GM23338 (cell line): ENCODE data around the gene IFITM1. TPM values are rescaled to one million over a fixed set of nuclear protein-coding genes. Genes with fewer than 3 reads are reported as not detected.
A peak's percentile ranks its signal among the peaks of the same experiment; 100 is the strongest.

Experiments
- ATAC-seq: fragments of 200-7000 bp; cut with Tn5 transposase; 3 replicates; pipeline ENCODE4 v1.9.1; 2020
- DNase-seq: peaks from one replicate; pipeline ENCODE4 v3.0.0-alpha.2; 2015; ENCODE audit warnings: low spot score
- H2AFZ ChIP-seq: fragments of 200-600 bp; sonication (generic); 2 replicates; pipeline ENCODE4 v1.8.0; 2016; ENCODE audit warnings: antibody characterized with exemption, mild to moderate bottlenecking, moderate library complexity
- H3F3A ChIP-seq: fragments of 200-600 bp; sonication (generic); replicated peaks from 2 replicates; pipeline ENCODE4 v1.8.0; 2017; ENCODE audit warnings: antibody characterized with exemption, mixed run types, low read depth
- H3K27ac ChIP-seq: fragments of 200-600 bp; sonication (generic); 2 replicates; pipeline ENCODE4 v1.6.1; 2016; ENCODE audit warnings: low read depth
- H3K27me3 ChIP-seq: fragments of 200-600 bp; sonication (generic); 2 replicates; pipeline ENCODE4 v1.8.0; 2016; ENCODE audit warnings: mild to moderate bottlenecking, mixed run types, moderate library complexity; ENCODE audit not compliant: insufficient read depth
- H3K36me3 ChIP-seq: fragments of 200-600 bp; sonication (generic); 2 replicates; pipeline ENCODE4 v1.8.0; 2016; ENCODE audit warnings: mild to moderate bottlenecking; ENCODE audit not compliant: insufficient read depth
- H3K4me1 ChIP-seq: fragments of 200-600 bp; sonication (generic); 2 replicates; pipeline ENCODE4 v1.8.0; 2016; ENCODE audit warnings: mild to moderate bottlenecking, moderate library complexity; ENCODE audit not compliant: insufficient read depth
- H3K4me2 ChIP-seq: fragments of 200-600 bp; sonication (generic); 2 replicates; pipeline ENCODE4 v1.7.1; 2017; ENCODE audit warnings: mixed run types
- H3K4me3 ChIP-seq: fragments of 200-600 bp; sonication (generic); 2 replicates; pipeline ENCODE4 v1.6.1; 2016; ENCODE audit warnings: mixed run types
- H3K79me2 ChIP-seq: fragments of 200-600 bp; sonication (generic); replicated peaks from 2 replicates; pipeline ENCODE4 v1.8.0; 2017; ENCODE audit warnings: mild to moderate bottlenecking; ENCODE audit not compliant: insufficient read depth
- H3K9me2 ChIP-seq: fragments of 200-600 bp; sonication (generic); 2 replicates; pipeline ENCODE4 v1.8.0; 2017; ENCODE audit not compliant: insufficient read depth
- H4K20me1 ChIP-seq: fragments of 200-600 bp; sonication (generic); replicated peaks from 2 replicates; pipeline ENCODE4 v1.8.0; 2017; ENCODE audit warnings: mild to moderate bottlenecking; ENCODE audit not compliant: insufficient read depth
- H3K27ac Mint-ChIP-seq: 2 replicates; pipeline ENCODE4 v1.8.0; 2020; ENCODE audit warnings: inconsistent platforms, mild to moderate bottlenecking, moderate library complexity, mixed read lengths
- H3K27me3 Mint-ChIP-seq: 3 replicates; pipeline ENCODE4 v1.8.0; 2022; ENCODE audit warnings: low read depth, mild to moderate bottlenecking, moderate library complexity, mixed read lengths, inconsistent platforms; ENCODE audit not compliant: insufficient read depth, poor library complexity
- H3K36me3 Mint-ChIP-seq: 3 replicates; pipeline ENCODE4 v1.8.0; 2021; ENCODE audit warnings: low read depth, mild to moderate bottlenecking, inconsistent platforms, moderate library complexity, mixed read lengths
- H3K4me1 Mint-ChIP-seq: 3 replicates; pipeline ENCODE4 v1.8.0; 2020; ENCODE audit warnings: mild to moderate bottlenecking, inconsistent platforms, mixed read lengths
- H3K4me3 Mint-ChIP-seq: 3 replicates; pipeline ENCODE4 v1.8.0; 2021; ENCODE audit warnings: moderate library complexity, mild to moderate bottlenecking, inconsistent platforms, mixed read lengths
- H3K9me3 Mint-ChIP-seq: 3 replicates; pipeline ENCODE4 v1.8.0; 2020; ENCODE audit warnings: moderate library complexity, mild to moderate bottlenecking, inconsistent platforms, mixed read lengths
- CREB1 ChIP-seq: fragments of 250-450 bp; sonication (Bioruptor Pico); IDR thresholded peaks from 2 replicates; pipeline ENCODE4 v1.5.0; 2020; ENCODE audit warnings: low read depth, mild to moderate bottlenecking, moderate library complexity
- ETS1 ChIP-seq: IDR thresholded peaks from 2 replicates; pipeline ENCODE4 v1.6.1; 2016; ENCODE audit warnings: antibody characterized with exemption
- EZH2 ChIP-seq: fragments of 200-600 bp; sonication (generic); IDR thresholded peaks from one replicate; pipeline ENCODE4 v1.8.0; 2017; ENCODE audit warnings: antibody characterized with exemption, mild to moderate bottlenecking, low read depth; ENCODE audit not compliant: unreplicated experiment
- ZNF331 ChIP-seq: fragments of 250-450 bp; sonication (Bioruptor Pico); IDR thresholded peaks from 2 replicates; pipeline ENCODE4 v1.5.0; 2020; ENCODE audit warnings: low read depth, mild to moderate bottlenecking, moderate library complexity
- ZNF462 ChIP-seq: fragments of 250-450 bp; sonication (Bioruptor Pico); IDR thresholded peaks from 2 replicates; pipeline ENCODE4 v1.5.0; 2020; ENCODE audit warnings: mild to moderate bottlenecking, moderate library complexity
- polyA plus RNA-seq: library from polyadenylated mRNA; unstranded; fragments of >200 nt; fragmentation: Nextera tagmentation; extraction: Ambion mirVana; gene quantifications from 2 replicates; pipeline ENCODE4 v1.2.1, GENCODE V29; 2016
- total RNA-seq: library from RNA; depleted of rRNA; stranded (reverse); fragments of >200 nt; shearing (Covaris generic); gene quantifications from 2 replicates; pipeline ENCODE4 v1.2.3, GENCODE V29; 2014

Gene IFITM1
- total and polyA plus RNA-seq, 2 experiments from 2014 or later: 396 to 1,194 TPM

- no peak for DNase-seq
- Mint-ChIP-seq H3K4me3 (no peak overlapping the region; the same call in 2 of the 3 replicates), H3K27ac (0 out of 2 replicates have a peak overlapping the region, but pooled peaks have one; percentile 16), H3K9me3 (peaks cover 7% of the 10 kb centered on the region; the same call in 2 of the 3 replicates), H3K4me1 (peaks cover 22% of the 10 kb centered on the region), H3K36me3 (peaks cover 8% of the 10 kb centered on the region; the same call in 1 of the 3 replicates), H3K27me3 (peaks cover 11% of the 10 kb centered on the region)
- H2AFZ ChIP-seq: no peak overlapping the region
- TF ChIP-seq ZNF331 (CRISPR knock-in tag) (no peak), ZNF462 (CRISPR knock-in tag) (no peak)
- H3K4me1 ChIP-seq: peaks cover 14% of the 10 kb centered on the region; the same call in 1 of the 2 replicates
- H3K36me3 ChIP-seq: no peaks in the 10 kb centered on the region
- H3K4me3 ChIP-seq: no peak overlapping the region
- H3K27ac ChIP-seq: no peak overlapping the region
- no peaks in the 10 kb centered on the region for H3K79me2 ChIP-seq
- H3K9me2 ChIP-seq: no peaks in the 10 kb centered on the region
- no peak for ATAC-seq
- H3F3A ChIP-seq: 0 out of 2 replicates have a peak, but pooled peaks cover 10% of the 10 kb centered on the region
- H3K4me2 ChIP-seq: no peak overlapping the region
- H3K27me3 ChIP-seq: no peaks in the 10 kb centered on the region; the same call in 1 of the 2 replicates
- H4K20me1 ChIP-seq: no peaks in the 10 kb centered on the region
Measured at GRCh38 chr11:272195-272930, 41.5 kb upstream of the IFITM1 start.

- H3K27ac Mint-ChIP-seq: no peak overlapping the region
- ATAC-seq: no peak
- H3K4me1 Mint-ChIP-seq: peaks cover 26% of the 10 kb centered on the region
Measured at GRCh38 chr11:272931-273198, 41.0 kb upstream of the IFITM1 start.

More at GRCh38 chr11:272931-273198, 41.0 kb upstream of the IFITM1 start:
- Mint-ChIP-seq H3K27me3 (peaks cover 14% of the 10 kb centered on the region), H3K4me3 (no peak overlapping the region; the same call in 2 of the 3 replicates), H3K36me3 (peaks cover 3% of the 10 kb centered on the region; the same call in 1 of the 3 replicates), H3K9me3 (peaks cover 2% of the 10 kb centered on the region; the same call in 1 of the 3 replicates)
- Histone ChIP-seq H3F3A (0 out of 2 replicates have a peak, but pooled peaks cover 6% of the 10 kb centered on the region), H3K4me3 (no peak overlapping the region), H3K27ac (no peak overlapping the region), H4K20me1 (no peaks in the 10 kb centered on the region), H3K9me2 (no peaks in the 10 kb centered on the region), H3K4me2 (no peak overlapping the region), H3K36me3 (no peaks in the 10 kb centered on the region), H2AFZ (no peak overlapping the region), H3K4me1 (peaks cover 14% of the 10 kb centered on the region; the same call in 1 of the 2 replicates), H3K79me2 (no peaks in the 10 kb centered on the region), H3K27me3 (peaks cover 2% of the 10 kb centered on the region; the same call in 1 of the 2 replicates)
- DNase-seq: no peak
- TF ChIP-seq CREB1 (CRISPR knock-in tag) (no peak), ETS1 (no peak), EZH2 (no peak)
